Kidney (tissue), 14 donors: Measurements from ENCODE around the gene ACOT12. TPM values are rescaled to one million over a fixed set of nuclear protein-coding genes. Genes with fewer than 3 reads are reported as not detected.

Source experiments
- DNase-seq, 5 donors: peaks; one replicate each; pipeline ENCODE4 v3.0.0-alpha.2; 2013 to 2020
- FAIRE-seq: peaks from 2 replicates; lab custom pipeline; 2012; peaks lifted over from hg19 to GRCh38; lab: Jason Lieb, UNC
- H3K27ac ChIP-seq, 2 donors: one replicate each; pipeline ENCODE4 v1.7.0; 2013; ENCODE audit warnings: low read depth in 2 of 2, low read length in 2 of 2, inconsistent platforms in 1 of 2
- H3K27me3 ChIP-seq: one replicate; pipeline ENCODE4 v1.7.1; 2013; ENCODE audit warnings: low read length, inconsistent platforms; ENCODE audit not compliant: control insufficient read depth, insufficient read depth
- H3K36me3 ChIP-seq, 3 donors: one replicate each; pipeline versions ENCODE4 v1.7.0 to v1.7.1; 2013; ENCODE audit warnings: low read length in 3 of 3, control low read depth in 1 of 3, inconsistent platforms in 1 of 3; ENCODE audit not compliant: insufficient read depth in 3 of 3, control insufficient read depth in 2 of 3
- H3K4me1 ChIP-seq, 3 donors: one replicate each; pipeline versions ENCODE4 v1.7.0 to v1.7.1; 2013; ENCODE audit warnings: low read length in 3 of 3, inconsistent platforms in 1 of 3, low read depth in 1 of 3; ENCODE audit not compliant: control insufficient read depth in 2 of 3, insufficient read depth in 2 of 3
- H3K4me3 ChIP-seq, 3 donors: one replicate each; pipeline versions ENCODE4 v1.7.0 to v1.8.1; 2013; ENCODE audit warnings: low read length in 3 of 3, control low read depth in 1 of 3, inconsistent platforms in 1 of 3
- H3K9ac ChIP-seq, 3 donors: one replicate each; pipeline versions ENCODE4 v1.7.0 to v1.7.1; 2013; ENCODE audit warnings: low read length in 3 of 3, control low read depth in 1 of 3, inconsistent platforms in 1 of 3
- H3K9me3 ChIP-seq, 3 donors: one replicate each; pipeline versions ENCODE4 v1.7.0 to v1.7.1; 2013; ENCODE audit warnings: low read length in 3 of 3, control low read depth in 1 of 3, inconsistent platforms in 1 of 3; ENCODE audit not compliant: control insufficient read depth in 2 of 3, insufficient read depth in 1 of 3
- CTCF ChIP-seq: IDR thresholded peaks from 3 replicates; pipeline ENCODE4 v1.5.1; 2012; ENCODE audit warnings: mild to moderate bottlenecking, moderate library complexity, borderline replicate concordance; ENCODE audit not compliant: insufficient read depth; ENCODE audit errors: extremely low read depth
- intact Hi-C: fragments of 100-400 bp; cut with DNase I; formaldehyde crosslinking; loops from one replicate; pipeline ENCODE4 v1.11.1; 2022
- polyA plus RNA-seq: library from polyadenylated mRNA; stranded (reverse); fragments of 350-450 nt; fragmentation: Illumina TruSeq; extraction: RNeasy Lipid Tissue Mini Kit (QIAGEN cat#74804); gene quantifications from one replicate; pipeline ENCODE4 v1.2.3, GENCODE V29; 2014; ENCODE audit warnings: low read depth, low replicate concordance; ENCODE audit not compliant: insufficient read depth
- total RNA-seq: library from RNA; stranded (reverse); fragmentation: NEBNext Ultra II Directional; extraction: Animal tissue kit (Norgen Biotek cat#: 25700); gene quantifications from one replicate; pipeline ENCODE4 v1.2.1, GENCODE V29; 2021
- donor health status: control.
- donor health status: control.
- donor health status: control.
- donor health status: control.
- donor health status: control.
- donor health status: DM: yes; HTN: yes; CAD: no.
- donor health status: Normal renal cell carcinoma (clear cell type).

Gene ACOT12
- total and polyA plus RNA-seq, 2 donors from 2014 or later: 2.2 TPM; not detected in 1

- Histone ChIP-seq H3K4me3 (no peak overlapping the region), H3K36me3 (no peaks in the 10 kb centered on the region), H3K9me3 (no peaks in the 10 kb centered on the region), H3K9ac (no peak overlapping the region), H3K27me3 (no peaks in the 10 kb centered on the region), H3K4me1 (no peaks in the 10 kb centered on the region), H3K27ac (no peak overlapping the region)
- FAIRE-seq (no peak), DNase-seq (no peak)
- intact Hi-C loops: no loop called here
- no peak for TF ChIP-seq CTCF
Observed at GRCh38 chr5:81326554-81326953, 67.4 kb downstream of the ACOT12 start.

- intact Hi-C loops: no loop called here
- Histone ChIP-seq H3K27me3 (no peaks in the 10 kb centered on the region), H3K4me1 (no peaks in the 10 kb centered on the region), H3K4me3 (no peak overlapping the region), H3K27ac (no peak overlapping the region), H3K9ac (no peak overlapping the region), H3K36me3 (peaks cover 0 to 4% (median 0%) of the 10 kb centered on the region in 3 donors), H3K9me3 (no peaks in the 10 kb centered on the region)
- no peak for FAIRE-seq
- TF ChIP-seq CTCF: no peak
- no peak for DNase-seq
Observed at GRCh38 chr5:81317536-81317935, 76.4 kb downstream of the ACOT12 start.

GRCh38 chr5:81316571-81316970, 77.4 kb downstream of the ACOT12 start:
- peaks cover 0 to 4% (median 2%) of the 10 kb centered on the region in 3 donors for H3K36me3 ChIP-seq
- H3K9me3 ChIP-seq: no peaks in the 10 kb centered on the region
- intact Hi-C loops: no loop called here
- H3K27ac ChIP-seq: no peak overlapping the region
- H3K9ac ChIP-seq: no peak overlapping the region
- no peaks in the 10 kb centered on the region for H3K27me3 ChIP-seq
- H3K4me1 ChIP-seq: no peaks in the 10 kb centered on the region
- DNase-seq: no peak
- FAIRE-seq: no peak
- TF ChIP-seq CTCF: no peak
- no peak overlapping the region for H3K4me3 ChIP-seq

- H3K9me3 ChIP-seq: no peaks in the 10 kb centered on the region
- no peaks in the 10 kb centered on the region for H3K27me3 ChIP-seq
- peaks cover 0 to 5% (median 4%) of the 10 kb centered on the region in 3 donors for H3K36me3 ChIP-seq
- H3K27ac ChIP-seq: no peak overlapping the region
- no peak overlapping the region for H3K9ac ChIP-seq
- intact Hi-C loops: no loop called here
- no peaks in the 10 kb centered on the region for H3K4me1 ChIP-seq
- no peak for TF ChIP-seq CTCF
- FAIRE-seq (no peak), DNase-seq (no peak)
- H3K4me3 ChIP-seq: no peak overlapping the region
Observed at GRCh38 chr5:81315830-81316229, 78.1 kb downstream of the ACOT12 start.
